CD4-positive, CD25-positive, alpha-beta regulatory T cell (primary cell): ENCODE results near the gene UQCC3. TPM values are rescaled to one million over a fixed set of nuclear protein-coding genes. Genes with fewer than 3 reads are reported as not detected.
A peak's percentile ranks its signal among the peaks of the same experiment; 100 is the strongest.
"Not testable (repeated sequence)": the region's sequence is repeated elsewhere in the genome, so short reads cannot be mapped to it uniquely, and the experiment has no call there.

Experiments used
- ATAC-seq, 2 donors: fragments of 150-1000 bp; cut with Tn5 transposase; one replicate each; pipeline ENCODE4 v1.10.0; 2021; ENCODE audit warnings: low read depth in 2 of 2, moderate number of reproducible peaks in 2 of 2, moderate library complexity in 1 of 2
- DNase-seq, 3 donors: peaks; one replicate each; pipeline versions ENCODE4 v3.0.0 to v3.0.0-alpha.2; 2012 to 2022; ENCODE audit warnings: mixed read lengths in 1 of 3
- H3K27ac ChIP-seq: one replicate; pipeline ENCODE4 v1.7.0; 2013; ENCODE audit warnings: mild to moderate bottlenecking, low read length; ENCODE audit not compliant: insufficient read depth, poor library complexity, severe bottlenecking
- H3K27me3 ChIP-seq: one replicate; pipeline ENCODE4 v1.7.0; 2013; ENCODE audit warnings: low read length; ENCODE audit not compliant: control insufficient read depth, insufficient read depth
- H3K36me3 ChIP-seq: one replicate; pipeline ENCODE4 v1.7.0; 2013; ENCODE audit warnings: mild to moderate bottlenecking, low read length, moderate library complexity; ENCODE audit not compliant: control insufficient read depth, insufficient read depth
- H3K4me1 ChIP-seq: 2 replicates; pipeline ENCODE4 v1.7.0; 2013; ENCODE audit warnings: mild to moderate bottlenecking, low read length; ENCODE audit not compliant: insufficient read depth, control insufficient read depth, poor library complexity, severe bottlenecking
- H3K4me3 ChIP-seq: one replicate; pipeline ENCODE4 v1.7.0; 2013; ENCODE audit warnings: low read depth, mild to moderate bottlenecking, low read length, moderate library complexity
- H3K9me3 ChIP-seq, 2 experiments: 1 replicate in 1 of 2; 2 replicates in 1 of 2; pipeline ENCODE4 v1.7.0; 2013; ENCODE audit warnings: low read length in 2 of 2, mild to moderate bottlenecking in 1 of 2, moderate library complexity in 1 of 2; ENCODE audit not compliant: control insufficient read depth in 2 of 2
- H3K27ac Mint-ChIP-seq, 3 donors: one replicate each; pipeline ENCODE4 v1.8.0; 2020 to 2022; ENCODE audit warnings: mild to moderate bottlenecking in 3 of 3, mixed read lengths in 3 of 3, moderate library complexity in 2 of 3
- H3K27me3 Mint-ChIP-seq: one replicate; pipeline ENCODE4 v1.8.0; 2022; ENCODE audit warnings: mild to moderate bottlenecking, mixed read lengths
- H3K36me3 Mint-ChIP-seq: one replicate; pipeline ENCODE4 v1.8.0; 2020; ENCODE audit warnings: mixed read lengths
- H3K4me1 Mint-ChIP-seq, 4 donors: one replicate each; pipeline ENCODE4 v1.8.0; 2020 to 2022; ENCODE audit warnings: mixed read lengths in 4 of 4, mild to moderate bottlenecking in 1 of 4
- H3K4me3 Mint-ChIP-seq, 4 donors: one replicate each; pipeline ENCODE4 v1.8.0; 2020 to 2022; ENCODE audit warnings: mild to moderate bottlenecking in 4 of 4, mixed read lengths in 4 of 4, moderate library complexity in 3 of 4
- H3K9me3 Mint-ChIP-seq, 7 donors: one replicate each; pipeline ENCODE4 v1.8.0; 2020 to 2022; ENCODE audit warnings: mixed read lengths in 7 of 7, mild to moderate bottlenecking in 3 of 7, moderate library complexity in 2 of 7
- polyA plus RNA-seq, 4 donors: library from polyadenylated mRNA; unstranded; fragments of 300-500 nt; fragmentation: Illumina TruSeq; gene quantifications; one replicate each; pipeline ENCODE4 v1.2.3, GENCODE V29; 2021
- total RNA-seq: library from RNA; stranded (reverse); gene quantifications from one replicate; pipeline ENCODE4 v1.2.3, GENCODE V29; 2022

Gene UQCC3
- total and polyA plus RNA-seq, 5 donors from 2014 or later: 3.5 to 13.9 (median 11.8) TPM

DNA sequence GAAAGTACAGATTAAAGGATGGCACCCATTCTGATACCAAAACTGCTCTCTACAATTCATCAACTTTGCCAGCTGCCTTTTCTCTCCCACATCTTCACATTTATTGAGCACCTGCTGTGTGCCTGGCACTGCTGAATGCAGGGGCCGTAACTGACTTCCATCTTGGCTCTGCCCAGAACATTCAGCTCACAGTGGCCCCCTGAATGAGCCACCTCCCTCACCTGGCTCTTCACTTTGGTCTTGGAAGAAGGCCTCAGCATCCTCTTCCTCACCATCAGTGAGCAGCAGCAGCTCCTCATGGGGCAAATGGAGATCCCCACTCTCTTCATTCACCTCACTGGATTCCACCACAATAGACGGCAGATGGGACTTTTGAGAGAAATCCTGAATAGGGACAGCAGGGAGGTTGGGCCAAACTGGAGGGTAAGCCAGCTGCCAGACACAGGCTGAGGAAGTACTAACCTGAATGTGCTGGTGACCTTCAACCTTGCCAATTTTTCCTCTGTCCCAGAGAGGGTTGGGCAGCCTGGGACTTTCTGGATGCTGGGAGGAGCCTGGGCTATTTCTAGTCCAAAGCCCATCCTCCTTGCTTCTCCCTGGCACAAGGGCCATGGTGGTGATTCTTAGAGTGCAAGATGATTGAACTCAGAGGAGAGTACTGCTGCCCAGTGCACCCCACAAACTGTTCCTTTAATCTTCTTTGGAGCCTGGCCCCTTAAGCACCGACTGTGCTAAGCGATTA, 1.9 kb upstream of the UQCC3 start:
- no peaks in the 10 kb centered on the region for H3K9me3 ChIP-seq
- H3K27me3 ChIP-seq: no peaks in the 10 kb centered on the region
- H3K27ac Mint-ChIP-seq: peak overlapping the region in 2 of 3 donors; percentile 90
- peak overlapping the region; percentile 24 for H3K27ac ChIP-seq
- peaks cover 4% of the 10 kb centered on the region for H3K27me3 Mint-ChIP-seq
- peaks cover 7% of the 10 kb centered on the region for H3K36me3 Mint-ChIP-seq
- H3K4me1 Mint-ChIP-seq: peaks cover 8 to 80% (median 36%) of the 10 kb centered on the region in 4 donors
- peaks cover 16% of the 10 kb centered on the region for H3K36me3 ChIP-seq
- H3K9me3 Mint-ChIP-seq: no peaks in the 10 kb centered on the region
- H3K4me1 ChIP-seq: peaks cover 50% of the 10 kb centered on the region
- H3K4me3 Mint-ChIP-seq: peak overlapping the region; percentile 74 to 100 (median 98)
- DNase-seq (no peak), ATAC-seq (no peak)
- H3K4me3 ChIP-seq: no peak overlapping the region

DNA sequence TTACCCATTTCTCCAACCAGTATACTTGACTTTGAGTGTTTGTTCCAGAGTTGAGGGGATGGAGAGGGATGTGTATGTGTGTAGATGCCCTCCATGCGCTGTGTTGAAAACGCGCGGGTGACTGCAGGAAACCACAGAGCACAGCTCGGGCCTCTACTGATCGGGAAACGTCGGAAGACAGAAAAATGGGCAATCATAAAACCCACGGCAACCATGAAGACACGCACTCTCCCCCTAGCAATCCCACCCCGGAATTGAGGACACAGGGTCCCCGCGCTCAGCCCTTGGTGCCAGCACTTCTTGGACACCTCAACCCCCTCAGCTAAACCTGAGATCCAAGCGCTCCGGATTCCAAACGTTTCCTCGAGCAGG, 251 bp upstream of the UQCC3 start:
- H3K9me3 ChIP-seq: no peaks in the 10 kb centered on the region
- Mint-ChIP-seq H3K9me3 (no peaks in the 10 kb centered on the region), H3K36me3 (peaks cover 11% of the 10 kb centered on the region), H3K27ac (peak overlapping the region; percentile 90 to 99 (median 98)), H3K27me3 (no peaks in the 10 kb centered on the region), H3K4me1 (peaks cover 8 to 78% (median 34%) of the 10 kb centered on the region in 4 donors), H3K4me3 (peak overlapping the region; percentile 97 to 100 (median 99))
- peaks cover 41% of the 10 kb centered on the region for H3K4me1 ChIP-seq
- peak; percentile 27 to 32 for ATAC-seq
- no peaks in the 10 kb centered on the region for H3K27me3 ChIP-seq
- H3K27ac ChIP-seq: peak overlapping the region; percentile 84
- peak in 1 of 3 donors; percentile 71 for DNase-seq
- peaks cover 22% of the 10 kb centered on the region for H3K36me3 ChIP-seq
- H3K4me3 ChIP-seq: peak overlapping the region; percentile 91

DNA sequence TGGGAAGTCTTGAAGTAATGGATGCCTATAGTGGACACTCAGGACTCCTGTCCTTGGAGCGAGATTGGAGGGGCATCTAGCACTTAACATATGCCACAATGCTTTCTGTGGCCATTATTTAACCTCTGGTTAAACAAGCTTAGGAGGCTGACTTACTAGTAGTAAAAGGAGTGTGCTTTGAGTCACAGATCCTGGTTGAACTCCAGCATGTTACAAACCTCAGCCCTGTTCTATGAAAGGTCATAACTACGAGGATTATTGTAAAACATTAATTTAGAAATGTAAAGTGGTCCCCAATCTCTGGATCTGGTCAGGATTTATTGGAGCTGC, 1.7 kb downstream of the UQCC3 start:
- H3K4me3 ChIP-seq: peak overlapping the region; percentile 22
- H3K36me3 Mint-ChIP-seq: peaks cover 24% of the 10 kb centered on the region

DNA sequence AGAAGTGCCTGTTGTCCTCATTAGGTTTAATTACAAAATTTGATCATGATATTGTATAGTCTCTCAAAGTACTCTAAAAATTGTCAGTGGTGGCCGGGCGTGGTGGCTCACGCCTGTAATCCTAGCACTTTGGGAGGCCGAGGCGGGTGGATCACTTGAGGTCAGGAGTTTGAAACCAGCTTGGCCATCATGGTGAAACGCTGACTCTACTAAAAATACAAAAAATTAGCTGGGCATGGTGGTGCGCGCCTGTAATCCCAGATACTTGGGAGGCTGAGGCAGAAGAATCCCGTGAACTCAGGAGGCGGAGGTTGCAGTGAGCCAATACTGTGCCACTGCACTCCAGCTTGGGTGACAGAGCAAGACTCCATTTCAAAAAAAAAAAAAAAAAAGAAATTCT, 3.9 kb downstream of the UQCC3 start:
- not testable (repeated sequence) for H3K27me3 Mint-ChIP-seq, H3K4me3 ChIP-seq, H3K27ac Mint-ChIP-seq, DNase-seq, H3K27me3 ChIP-seq, ATAC-seq, H3K27ac ChIP-seq, H3K9me3 ChIP-seq, H3K9me3 Mint-ChIP-seq
- Mint-ChIP-seq H3K36me3 (peaks cover 21% of the 10 kb centered on the region), H3K4me1 (peaks cover 4 to 69% (median 35%) of the 10 kb centered on the region in 4 donors), H3K4me3 (peak overlapping the region in 3 of 4 donors; percentile 5 to 97 (median 88))
- Histone ChIP-seq H3K4me1 (peaks cover 50% of the 10 kb centered on the region), H3K36me3 (peaks cover 27% of the 10 kb centered on the region)

More for the DNA sequence above, 1.7 kb downstream of the UQCC3 start:
- Mint-ChIP-seq H3K4me1 (peaks cover 8 to 74% (median 35%) of the 10 kb centered on the region in 4 donors), H3K27ac (peak overlapping the region in 2 of 3 donors; percentile 82 to 93), H3K27me3 (no peaks in the 10 kb centered on the region), H3K4me3 (peak overlapping the region; percentile 83 to 100 (median 98)), H3K9me3 (no peaks in the 10 kb centered on the region)
- no peaks in the 10 kb centered on the region for H3K9me3 ChIP-seq
- no peaks in the 10 kb centered on the region for H3K27me3 ChIP-seq
- peak overlapping the region; percentile 84 for H3K27ac ChIP-seq
- peaks cover 30% of the 10 kb centered on the region for H3K36me3 ChIP-seq
- peaks cover 42% of the 10 kb centered on the region for H3K4me1 ChIP-seq
- ATAC-seq (no peak), DNase-seq (no peak)

DNA sequence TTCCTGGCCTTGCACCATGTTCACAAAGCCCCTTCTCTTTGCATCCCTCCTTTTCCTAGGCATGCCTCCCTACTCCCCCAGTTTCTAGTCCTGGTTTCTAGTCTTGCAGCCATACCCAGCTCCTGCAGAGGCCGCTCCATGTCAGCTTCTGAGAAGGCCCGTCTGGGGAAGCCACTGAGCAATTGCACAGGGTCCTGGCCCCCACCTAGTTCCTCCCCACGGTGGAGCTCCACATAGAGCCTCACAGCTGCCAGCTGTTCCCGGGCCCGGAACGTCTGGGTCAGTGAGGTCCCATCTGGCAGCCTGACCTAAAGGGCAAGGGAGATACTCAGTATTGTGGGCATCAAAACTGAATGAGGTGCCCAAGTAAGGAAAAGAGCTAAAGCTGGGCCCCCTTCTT, 5.2 kb downstream of the UQCC3 start:
- DNase-seq: no peak
- H3K4me1 Mint-ChIP-seq: peaks cover 5 to 62% (median 33%) of the 10 kb centered on the region in 4 donors
- peaks cover 19% of the 10 kb centered on the region for H3K36me3 Mint-ChIP-seq
- peak overlapping the region; percentile 27 to 97 (median 92) for H3K4me3 Mint-ChIP-seq
- Histone ChIP-seq H3K4me1 (peaks cover 45% of the 10 kb centered on the region), H3K27me3 (no peaks in the 10 kb centered on the region), H3K36me3 (peaks cover 27% of the 10 kb centered on the region), H3K9me3 (no peaks in the 10 kb centered on the region), H3K27ac (peak overlapping the region; percentile 33), H3K4me3 (no peak overlapping the region)
- H3K27ac Mint-ChIP-seq: peak overlapping the region in 2 of 3 donors; percentile 29 to 37
- H3K9me3 Mint-ChIP-seq: no peaks in the 10 kb centered on the region
- H3K27me3 Mint-ChIP-seq: no peaks in the 10 kb centered on the region
- no peak for ATAC-seq

DNA sequence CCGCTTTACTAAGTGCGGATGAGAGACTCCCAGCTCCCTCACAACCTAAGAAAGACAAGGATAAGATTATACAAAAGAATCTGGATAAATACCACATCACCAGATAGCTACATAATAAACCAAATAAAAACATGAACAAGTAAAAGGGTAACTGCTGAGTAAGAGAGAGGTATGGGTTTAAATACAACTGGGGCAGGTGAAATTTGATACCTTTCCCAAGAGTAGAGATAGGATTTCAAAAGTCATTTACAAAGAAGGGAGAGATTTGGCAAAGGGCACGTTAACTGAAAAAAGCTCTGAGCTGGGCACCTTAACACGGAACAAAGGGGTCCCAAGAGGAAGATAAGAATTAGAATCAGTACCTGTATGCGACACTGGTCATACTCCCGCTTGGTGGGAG, 5.7 kb downstream of the UQCC3 start:
- Histone ChIP-seq H3K4me3 (no peak overlapping the region), H3K27ac (peak overlapping the region; percentile 95), H3K4me1 (peaks cover 41% of the 10 kb centered on the region), H3K9me3 (no peaks in the 10 kb centered on the region), H3K36me3 (peaks cover 27% of the 10 kb centered on the region), H3K27me3 (no peaks in the 10 kb centered on the region)
- Mint-ChIP-seq H3K36me3 (peaks cover 18% of the 10 kb centered on the region), H3K4me1 (peaks cover 5 to 60% (median 32%) of the 10 kb centered on the region in 4 donors), H3K9me3 (no peaks in the 10 kb centered on the region), H3K27me3 (no peaks in the 10 kb centered on the region), H3K27ac (peak overlapping the region; percentile 37 to 96 (median 71)), H3K4me3 (peak overlapping the region; percentile 91 to 97 (median 94))
- ATAC-seq (no peak), DNase-seq (no peak)

DNA sequence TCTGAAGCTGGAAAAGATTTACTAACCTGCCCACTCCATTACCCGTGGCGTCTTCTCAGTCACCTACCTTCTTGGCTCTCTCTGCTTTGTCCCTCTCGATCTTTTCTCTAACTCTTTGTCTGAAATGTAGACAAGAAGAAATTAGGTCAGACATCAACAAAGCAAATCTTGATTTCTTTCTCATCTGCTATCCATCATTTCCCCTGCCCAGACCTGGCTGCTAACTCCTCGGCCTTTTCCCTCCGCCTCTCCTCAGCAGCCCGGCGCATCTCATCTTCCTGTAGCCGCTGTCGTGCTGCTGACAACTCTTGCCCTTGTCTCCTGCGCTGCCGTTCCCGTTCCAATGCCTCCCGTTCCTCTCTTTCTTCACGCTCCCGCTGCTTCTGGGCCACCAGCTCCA, 6.2 kb downstream of the UQCC3 start:
- Histone ChIP-seq H3K4me3 (peak overlapping the region; percentile 90), H3K27ac (peak overlapping the region; percentile 95), H3K27me3 (no peaks in the 10 kb centered on the region), H3K4me1 (peaks cover 36% of the 10 kb centered on the region), H3K36me3 (peaks cover 27% of the 10 kb centered on the region), H3K9me3 (no peaks in the 10 kb centered on the region)
- Mint-ChIP-seq H3K36me3 (peaks cover 18% of the 10 kb centered on the region), H3K27me3 (no peaks in the 10 kb centered on the region), H3K9me3 (no peaks in the 10 kb centered on the region), H3K27ac (peak overlapping the region; percentile 26 to 96 (median 96)), H3K4me1 (peaks cover 5 to 55% (median 29%) of the 10 kb centered on the region in 4 donors), H3K4me3 (peak overlapping the region; percentile 91 to 97 (median 94))
- ATAC-seq (no peak), DNase-seq (no peak)

DNA sequence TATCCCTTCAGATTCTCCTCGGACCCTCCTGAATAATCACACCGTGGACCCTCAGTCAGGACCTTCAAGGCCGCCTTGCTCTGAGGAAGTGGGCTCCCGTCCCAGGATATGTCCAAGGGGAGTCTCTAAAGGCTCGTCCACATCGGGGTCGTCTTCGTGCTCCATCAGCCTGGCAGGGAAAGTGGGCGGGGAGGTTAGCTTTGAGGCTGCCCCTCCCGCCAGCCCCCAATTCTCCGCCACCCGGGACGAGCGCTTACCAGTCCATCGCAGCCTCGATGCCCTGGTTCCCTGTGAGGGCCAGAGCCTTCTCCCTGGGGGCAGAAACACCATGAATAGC, 6.9 kb downstream of the UQCC3 start:
- Histone ChIP-seq H3K36me3 (peaks cover 27% of the 10 kb centered on the region), H3K4me3 (peak overlapping the region; percentile 90), H3K27me3 (no peaks in the 10 kb centered on the region), H3K27ac (peak overlapping the region; percentile 95), H3K4me1 (peaks cover 29% of the 10 kb centered on the region), H3K9me3 (no peaks in the 10 kb centered on the region)
- Mint-ChIP-seq H3K36me3 (peaks cover 18% of the 10 kb centered on the region), H3K4me3 (peak overlapping the region; percentile 91 to 97 (median 94)), H3K27me3 (no peaks in the 10 kb centered on the region), H3K4me1 (peaks cover 5 to 48% (median 28%) of the 10 kb centered on the region in 4 donors), H3K9me3 (no peaks in the 10 kb centered on the region), H3K27ac (peak overlapping the region; percentile 93 to 96 (median 96))
- ATAC-seq: peak in 1 of 2 donors; percentile 7
- DNase-seq: no peak
